LNCaP clone FGC (cell line): Measurements from ENCODE around the gene AMER2.
A peak's percentile ranks its signal among the peaks of the same experiment; 100 is the strongest.

Experiments
- DNase-seq: peaks from one replicate; pipeline ENCODE4 v3.0.0-alpha.2; 2011; ENCODE audit warnings: low read depth
- H3K4me3 ChIP-seq: 2 replicates; pipeline ENCODE4 v1.5.1; 2011; ENCODE audit warnings: mild to moderate bottlenecking, low read depth, low read length, control low read depth
- TF ChIP-seq, protein P1 (sequence below): IDR thresholded peaks from 2 replicates; pipeline ENCODE4 v1.5.1; 2012; ENCODE audit warnings: mild to moderate bottlenecking; ENCODE audit not compliant: control insufficient read depth, insufficient read depth; ENCODE audit errors: extremely low read depth

The AMER2 gene

DNA sequence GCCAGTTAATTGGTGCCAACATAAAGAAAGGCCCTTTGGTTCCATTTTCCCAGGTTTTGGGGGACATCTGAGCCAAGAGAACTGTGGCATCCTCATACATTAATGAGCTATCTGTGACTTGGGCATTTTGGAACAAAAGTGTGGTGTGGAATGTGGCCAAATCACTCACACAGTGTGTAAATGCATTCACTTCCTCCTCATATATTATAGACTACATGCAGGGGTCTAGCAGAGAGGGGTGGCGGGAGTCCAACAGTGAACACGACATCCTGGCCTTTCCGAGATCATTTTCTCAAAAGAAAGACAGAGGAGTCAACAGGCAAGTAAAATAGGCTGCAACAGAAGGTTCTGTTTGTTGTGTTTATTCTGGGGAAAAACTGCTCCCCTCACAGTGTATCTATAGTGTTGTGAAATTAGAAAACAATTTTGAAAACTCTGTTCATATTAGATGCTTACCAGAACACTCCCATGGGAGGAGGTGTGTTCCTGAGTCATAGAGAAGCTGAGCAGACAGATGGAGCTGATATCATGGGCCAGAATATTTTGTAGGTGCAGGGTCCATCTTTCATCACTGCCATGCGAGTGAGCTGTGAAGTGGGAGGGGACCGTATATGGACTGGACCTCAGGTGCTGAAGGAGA, 39.2 kb downstream of the AMER2 start:
- H3K4me3 ChIP-seq: no peak overlapping the region
- DNase-seq: no peak
- TF ChIP-seq, protein P1, sequence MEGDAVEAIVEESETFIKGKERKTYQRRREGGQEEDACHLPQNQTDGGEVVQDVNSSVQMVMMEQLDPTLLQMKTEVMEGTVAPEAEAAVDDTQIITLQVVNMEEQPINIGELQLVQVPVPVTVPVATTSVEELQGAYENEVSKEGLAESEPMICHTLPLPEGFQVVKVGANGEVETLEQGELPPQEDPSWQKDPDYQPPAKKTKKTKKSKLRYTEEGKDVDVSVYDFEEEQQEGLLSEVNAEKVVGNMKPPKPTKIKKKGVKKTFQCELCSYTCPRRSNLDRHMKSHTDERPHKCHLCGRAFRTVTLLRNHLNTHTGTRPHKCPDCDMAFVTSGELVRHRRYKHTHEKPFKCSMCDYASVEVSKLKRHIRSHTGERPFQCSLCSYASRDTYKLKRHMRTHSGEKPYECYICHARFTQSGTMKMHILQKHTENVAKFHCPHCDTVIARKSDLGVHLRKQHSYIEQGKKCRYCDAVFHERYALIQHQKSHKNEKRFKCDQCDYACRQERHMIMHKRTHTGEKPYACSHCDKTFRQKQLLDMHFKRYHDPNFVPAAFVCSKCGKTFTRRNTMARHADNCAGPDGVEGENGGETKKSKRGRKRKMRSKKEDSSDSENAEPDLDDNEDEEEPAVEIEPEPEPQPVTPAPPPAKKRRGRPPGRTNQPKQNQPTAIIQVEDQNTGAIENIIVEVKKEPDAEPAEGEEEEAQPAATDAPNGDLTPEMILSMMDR: no peak

DNA sequence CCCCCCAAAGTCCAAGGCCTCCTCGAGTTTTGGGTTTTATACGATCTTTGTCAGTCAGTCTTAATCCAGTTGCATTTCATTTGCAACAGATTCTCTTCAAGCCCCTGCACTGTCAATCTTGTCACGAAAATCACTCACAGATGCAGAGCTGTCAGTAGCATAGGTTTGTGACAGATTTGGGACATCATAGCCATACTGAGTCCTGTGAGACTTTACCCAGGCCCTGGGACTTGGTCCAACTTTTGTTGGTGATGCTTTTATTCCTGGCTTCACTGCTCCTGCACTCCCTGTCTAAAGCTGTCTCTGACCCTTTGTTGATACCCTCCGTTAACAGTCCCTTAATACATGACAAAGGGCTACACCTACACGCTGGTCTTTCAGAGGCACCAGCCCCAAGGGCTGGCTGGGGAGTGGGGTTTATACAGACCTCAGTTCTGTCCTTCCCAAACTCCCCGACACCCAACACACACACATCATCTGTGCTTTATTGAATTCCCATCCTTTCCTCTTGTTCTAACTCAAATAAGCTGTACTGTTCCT, 40.1 kb downstream of the AMER2 start:
- DNase-seq: no peak
- TF ChIP-seq, protein P1: no peak
- no peak overlapping the region for H3K4me3 ChIP-seq

DNA sequence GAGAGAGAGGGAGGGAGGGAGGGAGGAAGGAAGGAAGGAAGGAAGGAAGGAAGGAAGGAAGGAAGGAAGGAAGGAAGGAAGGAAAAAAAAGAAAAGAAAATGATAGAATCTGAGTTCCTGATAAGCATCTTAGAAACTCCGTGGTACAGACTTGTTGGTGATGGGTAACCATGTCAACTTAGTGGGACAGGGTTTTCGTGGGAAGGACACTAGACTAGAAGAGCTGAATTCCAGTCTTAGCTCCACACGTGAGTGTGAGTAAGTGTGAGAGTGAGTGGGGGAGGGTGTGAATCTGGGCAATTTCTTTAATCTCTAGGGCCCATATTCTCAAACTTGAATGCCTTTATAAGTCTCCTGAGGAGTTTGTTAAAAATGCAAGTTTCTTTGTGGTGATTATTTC, 41.1 kb downstream of the AMER2 start:
- H3K4me3 ChIP-seq: no peak overlapping the region
- no peak for DNase-seq
- TF ChIP-seq, protein P1: no peak

DNA sequence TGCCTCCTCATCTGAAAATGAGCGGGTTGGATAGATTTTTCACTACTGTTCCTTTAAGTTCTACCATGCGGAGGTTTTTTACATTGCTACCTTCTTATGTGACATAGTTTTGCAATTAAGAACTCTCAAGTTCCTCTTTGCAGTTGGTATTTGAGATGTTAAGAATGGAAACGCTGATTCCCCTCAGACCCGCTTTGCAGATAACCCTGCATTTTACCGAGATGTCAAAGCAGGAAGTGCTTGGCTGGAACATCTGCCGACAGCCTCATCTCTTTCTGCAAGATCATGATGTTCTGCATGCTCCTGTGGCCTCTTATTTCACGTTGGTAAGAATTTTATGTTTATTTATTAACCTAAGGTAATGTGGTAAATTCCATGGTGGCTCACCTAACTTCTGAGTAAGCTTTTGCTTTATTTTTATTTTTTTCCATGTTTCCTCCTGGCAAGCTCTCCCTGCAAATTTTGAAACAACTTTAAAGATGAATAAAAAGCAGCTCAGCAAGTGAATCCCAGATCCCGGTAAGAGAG, 53.6 kb downstream of the AMER2 start:
- DNase-seq: no peak
- H3K4me3 ChIP-seq: no peak overlapping the region
- TF ChIP-seq, protein P1: no peak

DNA sequence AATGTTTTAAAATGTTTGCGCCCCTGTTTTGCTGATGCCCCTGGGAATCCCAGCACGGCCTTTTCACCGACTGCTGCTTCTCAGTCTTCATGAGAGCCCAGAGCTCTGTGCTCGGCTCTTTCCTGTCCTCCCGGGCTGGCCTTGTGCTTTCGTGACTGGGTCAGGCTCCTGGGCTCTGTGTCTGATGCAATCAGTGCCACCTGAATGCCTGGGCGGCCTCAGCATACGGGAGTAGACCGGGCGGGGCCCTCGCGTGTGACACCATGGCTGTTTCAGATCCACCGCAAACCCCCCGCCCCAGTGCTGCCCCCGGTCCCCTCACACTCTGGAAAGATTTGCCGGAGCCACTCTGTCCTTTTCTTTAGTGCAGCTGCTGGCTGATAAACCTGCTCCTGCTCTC, 54.8 kb downstream of the AMER2 start:
- H3K4me3 ChIP-seq: no peak overlapping the region
- DNase-seq: no peak
- TF ChIP-seq, protein P1: no peak

DNA sequence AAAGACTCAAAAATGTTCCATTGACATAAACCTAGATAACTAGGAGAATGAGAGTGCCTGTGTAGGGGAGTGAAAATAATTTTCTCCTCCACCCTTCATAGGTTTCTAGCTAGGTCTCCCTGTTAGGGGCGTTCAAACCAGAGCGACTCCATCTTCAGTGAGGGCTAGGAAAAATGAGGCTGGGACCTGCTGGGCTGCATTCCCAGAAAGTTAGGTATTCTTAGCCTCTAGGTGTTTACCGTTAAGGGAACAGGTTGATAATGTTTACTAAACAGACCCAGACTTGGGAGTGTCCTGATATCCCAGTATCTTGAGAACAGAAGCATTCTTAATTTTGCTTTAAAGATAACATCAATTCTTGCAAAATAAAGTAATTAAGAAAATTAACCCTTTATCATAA, 56.0 kb downstream of the AMER2 start:
- TF ChIP-seq, protein P1: no peak
- no peak overlapping the region for H3K4me3 ChIP-seq
- peak; percentile 32 for DNase-seq

DNA sequence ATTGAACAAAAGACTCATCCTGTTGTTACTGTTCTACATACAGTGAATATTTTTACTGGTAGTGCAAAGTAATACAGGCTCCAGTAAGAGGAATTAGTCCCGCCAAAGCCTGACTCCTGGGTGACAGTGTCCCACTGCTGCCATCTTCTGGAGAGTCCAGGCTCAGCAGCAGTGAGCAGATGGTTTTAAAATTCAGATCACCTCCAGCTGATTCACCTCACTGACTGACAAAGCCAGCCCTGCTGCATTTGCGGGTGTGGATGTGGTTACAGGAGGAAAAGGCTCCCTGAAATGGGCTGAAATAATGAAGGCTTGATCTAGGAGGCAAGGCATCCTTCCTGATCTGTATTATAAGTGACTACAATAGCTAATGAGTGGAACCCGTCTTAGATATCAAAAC, 57.9 kb downstream of the AMER2 start:
- no peak overlapping the region for H3K4me3 ChIP-seq
- DNase-seq: peak; percentile 43
- TF ChIP-seq, protein P1: peak; percentile 89
